Astrocyte of the spinal cord (primary cell): ENCODE data around the gene ANHX.

Experiments used
- DNase-seq: peaks from one replicate; pipeline ENCODE4 v3.0.0; 2011; ENCODE audit warnings: low read depth, low spot score
- H3K4me3 ChIP-seq: 2 replicates; pipeline ENCODE4 v1.5.1; 2011; ENCODE audit warnings: low read depth, mild to moderate bottlenecking, low read length, moderate library complexity
- CTCF ChIP-seq: IDR thresholded peaks from 2 replicates; pipeline ENCODE4 v1.5.1; 2012; ENCODE audit warnings: low read depth, mild to moderate bottlenecking, low read length, inconsistent platforms
- in situ Hi-C: cut with HindIII; loops from 2 replicates; pipeline ENCODE4 v1.10.0; 2017; ENCODE audit warnings: low sequenced_read_pairs

ANHX gene

GRCh38 chr12:133225527-133225926 is 10.2 kb downstream of the ANHX start:
- in situ Hi-C loops = no loop called here
- TF ChIP-seq CTCF = no peak
- H3K4me3 ChIP-seq = no peak overlapping the region

GRCh38 chr12:133222211-133222610 is 13.5 kb downstream of the ANHX start:
- no peak overlapping the region for H3K4me3 ChIP-seq
- in situ Hi-C loops = no loop called here
- DNase-seq = no peak
- no peak for TF ChIP-seq CTCF

More at GRCh38 chr12:133225527-133225926, 10.2 kb downstream of the ANHX start:
- no peak for DNase-seq

- no peak for TF ChIP-seq CTCF
- no peak overlapping the region for H3K4me3 ChIP-seq
- no peak for DNase-seq
- in situ Hi-C loops = no loop called here
Measured at GRCh38 chr12:133221241-133221640, 14.4 kb downstream of the ANHX start.

GRCh38 chr12:133220521-133220920 is 15.2 kb downstream of the ANHX start:
- no peak for DNase-seq
- in situ Hi-C loops = no loop called here
- TF ChIP-seq CTCF = no peak
- no peak overlapping the region for H3K4me3 ChIP-seq

GRCh38 chr12:133217219-133217618 is 18.5 kb downstream of the ANHX start:
- in situ Hi-C loops = no loop called here
- no peak for DNase-seq
- no peak overlapping the region for H3K4me3 ChIP-seq
- TF ChIP-seq CTCF = no peak

- TF ChIP-seq CTCF = no peak
- in situ Hi-C loops = no loop called here
- DNase-seq = no peak
- H3K4me3 ChIP-seq = no peak overlapping the region
Measured at GRCh38 chr12:133215724-133216123, 20.0 kb downstream of the ANHX start.

GRCh38 chr12:133206390-133206789 is 29.3 kb downstream of the ANHX start:
- no peak for TF ChIP-seq CTCF
- no peak overlapping the region for H3K4me3 ChIP-seq
- in situ Hi-C loops = no loop called here
- no peak for DNase-seq
